Renal cortex interstitium (tissue), 11 donors: ENCODE measurements around the gene GRB10. TPM values are rescaled to one million over a fixed set of nuclear protein-coding genes. Genes with fewer than 3 reads are reported as not detected.

Experiments used
- DNase-seq, 11 donors: peaks; one replicate each; pipeline ENCODE4 v3.0.0-alpha.2; 2013; ENCODE audit warnings: low read depth in 9 of 11, low spot score in 4 of 11; ENCODE audit errors: extremely low read depth in 1 of 11
- polyA plus RNA-seq, 3 donors: library from polyadenylated mRNA; unstranded; fragments of 120-200 nt; gene quantifications; one replicate each; pipeline ENCODE4 v1.2.1, GENCODE V29; 2013; ENCODE audit not compliant: insufficient read length in 3 of 3

The GRB10 gene
- polyA plus RNA-seq, 3 donors: 33.6 to 43.5 (median 38.9) TPM

DNA sequence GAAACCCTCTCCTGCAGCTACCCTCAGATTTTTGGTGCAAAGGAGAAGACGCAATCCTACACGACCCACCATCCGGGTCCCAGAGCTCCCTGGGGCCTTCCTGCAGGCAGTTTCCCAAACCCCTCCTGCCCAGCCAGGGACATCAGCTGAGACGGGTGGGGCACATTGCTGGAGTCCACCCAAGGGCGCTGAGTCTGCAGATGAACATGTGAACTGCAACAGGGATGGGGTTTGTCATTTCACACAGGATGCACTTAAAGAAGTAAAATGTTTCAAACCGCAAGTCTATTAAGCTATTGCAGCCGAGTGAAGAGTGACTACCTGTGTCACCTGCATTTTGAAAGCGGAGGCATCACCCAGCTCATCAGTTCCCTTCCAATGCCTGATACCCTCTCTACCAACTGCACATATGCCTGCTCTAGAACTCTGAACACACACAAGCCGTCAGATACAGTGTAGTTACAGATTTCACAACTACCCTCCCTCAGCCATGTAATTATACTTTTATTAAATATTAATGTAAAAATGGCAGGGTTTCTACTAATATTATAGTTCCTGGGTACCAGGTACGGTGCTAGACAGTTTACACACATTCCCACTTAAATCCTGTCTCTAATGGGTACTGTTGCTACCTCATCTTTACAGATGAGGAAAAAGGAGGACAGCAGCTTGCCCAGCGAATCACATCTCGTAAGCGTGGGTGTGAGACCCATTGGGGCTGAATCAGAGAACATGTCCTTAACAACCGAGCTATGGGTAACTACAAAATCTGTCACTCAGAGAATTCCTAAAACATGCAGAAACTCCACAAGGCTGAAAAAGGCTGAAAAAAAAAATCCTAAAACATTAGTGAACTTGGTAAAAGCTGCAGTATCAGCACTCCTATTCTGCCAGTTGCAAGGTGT is 71.2 kb downstream of the GRB10 start:
- no peak for DNase-seq

DNA sequence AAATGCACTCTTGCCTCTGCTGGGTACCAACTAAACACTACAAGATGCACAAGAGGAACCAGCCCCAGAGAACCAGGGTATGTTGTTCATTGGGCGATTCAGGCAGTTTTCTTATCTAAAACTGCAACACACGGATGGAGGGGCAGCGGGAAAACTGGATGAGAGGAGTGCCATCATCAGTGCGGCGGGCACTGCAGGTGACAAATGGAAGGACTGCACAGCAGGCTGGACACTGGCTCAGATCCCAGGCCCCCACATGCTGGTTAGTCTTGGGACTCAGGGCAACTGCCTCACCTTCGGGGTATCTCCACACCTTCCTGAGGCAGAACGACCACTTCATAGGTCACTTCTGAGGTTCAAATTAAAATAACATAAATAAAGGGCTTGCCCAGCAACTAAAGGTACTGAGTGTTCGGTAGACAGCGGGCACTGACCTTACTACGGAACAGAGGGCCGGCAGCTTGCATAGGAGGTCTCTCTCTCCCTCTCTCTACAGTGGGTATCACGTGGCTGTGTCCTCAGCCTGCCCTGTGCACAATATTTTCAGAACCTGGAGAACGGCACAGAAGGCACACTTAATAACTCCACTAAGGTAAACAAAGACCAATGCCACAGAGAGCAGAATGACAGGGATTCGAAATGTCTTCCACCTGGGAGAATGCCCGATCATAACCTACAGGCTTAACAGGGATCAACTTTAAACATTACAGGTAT is 72.1 kb downstream of the GRB10 start:
- DNase-seq: no peak

DNA sequence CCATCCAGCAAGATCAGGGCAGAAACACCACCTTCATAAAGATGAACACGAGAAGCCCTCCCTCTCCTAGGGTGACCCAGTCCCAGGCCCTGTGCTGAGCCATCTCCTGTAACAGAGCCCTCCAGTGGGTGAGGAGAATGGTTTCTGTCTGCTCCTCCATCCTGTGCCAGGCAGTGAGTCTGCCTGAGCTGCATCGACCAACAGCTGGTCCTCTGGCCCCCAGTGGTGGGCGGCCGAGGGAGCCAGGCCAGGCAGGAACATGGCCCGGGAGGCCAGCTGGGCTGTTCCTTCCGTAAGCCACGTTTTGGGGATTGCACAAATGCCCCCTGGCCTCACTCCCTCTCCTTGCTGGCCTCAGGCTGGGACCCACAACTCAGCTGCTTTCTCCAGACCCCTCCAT is 73.5 kb downstream of the GRB10 start:
- DNase-seq: no peak

DNA sequence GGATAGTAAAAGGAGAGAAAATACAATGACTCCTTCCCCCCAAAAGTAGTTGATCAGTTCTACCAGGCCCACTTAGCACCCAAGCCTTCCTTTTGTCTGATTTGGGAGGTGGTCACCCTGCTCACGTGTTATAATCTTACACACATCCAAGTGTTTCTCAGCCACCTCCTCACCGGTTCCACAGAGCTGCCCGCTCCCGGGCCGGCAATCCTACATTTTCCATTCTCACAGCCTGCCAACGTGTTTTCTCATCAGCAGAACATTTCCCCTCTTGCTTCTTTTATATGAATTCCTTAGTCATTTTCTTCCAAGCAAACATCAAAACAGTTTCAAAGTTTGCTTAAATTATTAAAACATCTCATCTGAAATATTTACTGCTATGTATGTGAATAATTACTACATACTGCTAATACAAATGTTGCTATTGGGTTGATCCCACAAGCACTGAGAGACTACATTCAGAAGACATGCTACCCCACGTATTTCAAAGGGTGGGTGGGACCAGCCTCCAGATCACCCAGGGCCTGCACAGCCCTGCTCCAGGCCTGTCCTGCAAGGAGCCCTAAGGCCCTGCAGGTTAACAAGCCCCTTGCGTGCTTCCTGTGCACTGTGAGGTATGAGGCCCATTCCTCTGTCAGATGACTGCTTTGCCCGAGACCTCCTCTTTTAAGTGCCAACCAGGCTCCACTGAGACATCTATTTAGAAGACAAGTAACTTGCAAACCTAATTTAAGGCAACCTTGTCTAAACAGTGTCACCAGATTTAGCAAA is 75.3 kb downstream of the GRB10 start:
- DNase-seq: no peak

DNA sequence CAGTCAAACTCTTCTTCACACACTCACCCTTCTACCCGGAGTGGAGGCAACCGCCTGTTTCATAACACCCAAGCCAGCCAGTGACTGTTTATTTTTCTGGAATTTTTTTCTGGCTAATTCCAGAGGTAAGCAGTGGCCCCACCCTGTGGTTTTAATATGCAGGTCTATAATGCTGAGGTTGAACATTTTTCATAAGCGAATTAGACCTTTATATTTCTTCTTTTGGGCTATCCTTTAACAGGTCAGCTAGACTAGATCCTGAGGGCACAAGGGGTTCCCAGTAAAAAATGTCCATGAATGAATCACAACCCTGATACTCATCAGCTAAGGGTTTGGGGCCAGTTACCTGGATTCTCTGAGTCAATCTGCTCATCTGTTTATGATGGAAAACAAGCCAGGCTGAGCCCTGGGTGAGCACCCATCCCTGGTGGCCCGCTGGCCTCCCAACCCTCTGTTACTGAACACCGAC is 76.2 kb downstream of the GRB10 start:
- DNase-seq: no peak

DNA sequence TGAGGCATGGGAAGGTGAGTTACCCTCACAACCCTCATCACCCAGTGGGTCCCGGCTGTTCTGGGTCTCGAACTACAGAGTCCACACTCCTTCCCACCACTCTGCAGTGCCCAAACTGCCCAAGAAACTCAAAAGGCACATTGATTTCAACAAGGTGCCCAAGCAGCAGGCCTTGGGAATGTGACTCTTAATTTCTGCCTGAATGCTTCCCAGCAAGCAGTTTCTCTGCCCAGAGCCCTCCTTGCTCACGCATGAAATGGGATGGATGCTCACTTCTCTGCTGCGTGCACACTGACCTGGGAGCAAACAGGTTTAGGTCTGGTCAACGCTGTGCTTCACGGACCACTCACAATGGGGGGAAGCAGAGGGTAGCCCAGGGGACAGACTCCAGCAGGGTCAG is 77.9 kb downstream of the GRB10 start:
- no peak for DNase-seq

DNA sequence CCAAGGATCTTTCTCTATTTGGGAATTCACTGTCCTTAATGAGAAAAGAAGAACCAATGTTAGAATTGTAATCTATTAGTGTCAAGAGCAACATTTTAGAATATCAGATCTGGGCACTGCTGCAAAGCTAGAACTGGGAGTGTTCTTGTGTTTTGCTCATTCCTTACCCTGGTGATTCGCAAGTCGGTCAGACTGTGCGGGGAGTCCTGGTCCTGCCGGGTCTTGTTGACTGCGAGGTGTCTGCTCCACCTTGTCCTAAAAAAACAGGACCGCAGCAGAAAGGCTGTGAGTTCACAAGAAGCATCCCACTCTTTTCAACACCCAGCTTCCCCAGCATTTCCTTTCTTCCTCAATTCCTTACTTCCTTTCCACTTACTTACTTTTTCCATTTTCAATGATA is 79.0 kb downstream of the GRB10 start:
- no peak for DNase-seq

DNA sequence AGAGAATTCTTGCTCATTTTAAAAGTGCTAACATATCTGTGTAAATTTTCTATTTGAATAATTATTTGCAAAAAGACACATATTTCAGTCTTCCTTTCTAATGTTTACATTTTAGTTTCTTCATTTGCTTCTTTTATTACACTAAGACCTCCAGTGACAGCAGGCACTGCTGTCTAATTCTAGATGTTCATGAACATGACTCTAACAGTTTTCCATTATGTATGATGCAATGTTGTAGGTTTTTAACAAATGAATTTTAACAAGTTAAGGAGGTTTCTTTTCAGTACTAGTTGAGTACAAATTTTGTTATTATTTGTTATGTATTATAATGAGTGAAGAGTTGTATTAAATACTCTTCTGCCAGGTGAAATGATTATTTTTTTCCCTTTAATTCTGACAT is 83.6 kb downstream of the GRB10 start:
- DNase-seq: no peak

DNA sequence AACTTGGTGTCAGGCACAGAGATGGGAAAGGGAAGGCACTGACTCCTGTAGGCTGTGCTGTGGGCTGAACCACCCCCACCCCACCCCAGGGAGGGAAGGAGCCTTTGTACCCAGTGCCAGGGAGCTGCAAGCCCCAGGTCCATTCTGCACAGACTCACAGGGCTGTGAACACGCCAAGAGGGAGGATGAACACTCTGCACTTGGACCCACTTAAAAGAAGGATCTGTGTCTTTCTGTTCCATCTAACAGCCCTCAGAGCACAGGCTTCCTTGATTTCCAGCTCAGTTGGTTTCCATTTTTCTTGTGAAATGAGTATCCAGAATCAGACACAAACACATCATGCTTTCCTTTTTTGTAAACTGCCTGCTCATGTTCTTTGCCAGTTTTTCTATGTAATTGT is 84.9 kb downstream of the GRB10 start:
- DNase-seq: no peak

DNA sequence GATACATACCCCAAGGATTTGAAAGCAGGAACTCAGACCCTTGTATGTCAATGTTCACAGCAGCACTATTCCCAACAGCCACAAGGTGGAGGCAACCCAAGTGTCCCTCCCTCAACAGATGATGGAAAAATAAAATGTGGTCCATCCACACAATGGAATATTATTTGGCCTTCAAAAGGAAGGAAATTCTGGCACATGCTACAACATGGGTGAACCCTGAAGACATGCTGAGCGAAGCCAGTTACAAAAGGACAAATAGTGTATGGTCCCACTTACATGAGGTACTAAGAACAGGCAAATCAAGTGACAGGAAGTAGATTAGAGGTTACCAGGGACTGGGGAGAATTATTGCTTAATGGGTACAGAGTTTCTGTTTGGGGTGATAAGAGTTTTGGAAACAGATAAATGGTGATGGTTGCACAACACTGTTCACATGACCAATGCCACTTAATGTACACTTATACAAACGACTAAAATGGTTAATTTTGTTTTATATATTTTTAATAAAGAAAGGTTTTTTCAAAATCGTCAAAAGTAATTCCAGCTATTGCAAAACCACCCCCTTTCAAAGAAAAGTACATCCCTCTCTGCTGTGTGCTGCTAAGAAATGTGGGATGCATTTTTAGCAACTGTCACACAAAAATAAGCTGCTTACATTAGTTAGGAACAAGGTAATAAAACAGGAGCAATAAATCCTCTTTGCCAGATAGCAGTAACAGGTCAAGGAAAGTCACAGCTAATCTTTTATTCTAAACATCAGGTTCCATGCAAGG is 85.7 kb downstream of the GRB10 start:
- DNase-seq: no peak

DNA sequence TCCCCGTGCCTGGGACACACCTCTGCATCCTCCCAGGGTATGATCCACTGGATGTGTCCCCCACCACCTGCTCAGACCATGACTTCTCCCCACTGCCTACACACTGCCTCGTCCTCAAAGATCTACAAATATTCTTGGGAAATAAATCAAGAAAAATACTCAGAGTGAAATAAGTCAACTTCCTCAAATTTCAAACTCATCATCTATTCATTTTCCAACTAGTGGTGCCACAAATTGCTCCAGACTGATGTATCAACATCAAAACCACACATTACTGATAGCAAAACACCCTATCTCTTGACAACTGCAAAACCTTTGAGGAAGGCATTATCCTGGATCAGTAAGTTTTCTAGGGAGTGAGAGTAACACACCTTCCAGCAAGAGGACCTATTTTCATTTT is 87.7 kb downstream of the GRB10 start:
- no peak for DNase-seq

DNA sequence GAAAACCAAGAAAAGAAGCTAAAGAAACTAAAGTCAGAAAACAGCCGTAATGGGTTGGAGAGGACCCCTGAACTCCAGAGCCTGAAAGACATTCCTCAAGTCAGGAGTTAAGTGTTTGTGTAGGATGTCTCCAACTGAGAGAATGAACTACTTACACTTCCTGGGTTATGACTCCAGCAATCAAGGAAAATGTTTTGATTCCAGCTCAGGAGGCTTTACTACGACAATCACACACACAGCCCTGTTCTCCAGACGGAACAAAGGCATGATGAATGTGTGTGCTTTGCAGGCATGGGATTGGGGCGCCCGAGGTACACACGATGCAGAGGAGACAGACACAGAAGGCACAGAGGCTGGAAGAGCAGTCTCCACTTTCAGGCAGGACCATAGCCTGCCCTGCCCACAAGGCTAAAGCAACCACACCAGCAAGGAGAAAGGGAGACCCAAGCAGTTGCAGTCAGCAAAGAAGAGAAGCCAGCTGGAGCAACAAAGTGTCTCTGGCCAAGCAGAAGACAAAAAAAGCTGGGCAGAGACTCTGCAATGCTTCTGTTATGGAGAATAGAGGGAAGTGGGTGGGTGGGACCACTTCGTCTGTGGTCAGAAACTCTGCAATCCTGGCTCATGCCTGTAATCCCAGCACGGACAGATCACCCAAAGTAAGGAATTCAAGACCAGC is 89.1 kb downstream of the GRB10 start:
- DNase-seq: no peak

DNA sequence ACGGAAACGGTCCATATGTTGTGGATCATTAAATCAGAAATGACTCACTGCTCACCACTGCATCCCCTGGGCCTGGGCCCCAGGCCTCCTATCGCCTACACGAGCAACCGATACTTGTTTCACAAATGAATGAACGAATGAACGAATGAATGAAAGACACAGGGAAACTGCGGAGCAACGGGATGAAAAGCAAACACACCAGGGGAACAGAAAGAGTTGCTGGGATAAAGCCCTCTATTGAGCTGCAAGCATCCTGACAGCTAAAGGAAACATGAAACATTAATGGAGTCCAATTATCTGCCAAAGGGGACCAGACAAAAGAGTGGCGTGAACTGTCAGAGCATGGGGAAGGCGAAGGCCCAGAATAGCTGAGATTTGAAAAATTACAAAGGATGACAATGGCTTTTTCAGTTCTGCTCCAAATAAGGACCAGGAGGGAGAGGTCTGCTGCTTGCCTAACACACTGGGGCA is 92.1 kb downstream of the GRB10 start:
- no peak for DNase-seq

DNA sequence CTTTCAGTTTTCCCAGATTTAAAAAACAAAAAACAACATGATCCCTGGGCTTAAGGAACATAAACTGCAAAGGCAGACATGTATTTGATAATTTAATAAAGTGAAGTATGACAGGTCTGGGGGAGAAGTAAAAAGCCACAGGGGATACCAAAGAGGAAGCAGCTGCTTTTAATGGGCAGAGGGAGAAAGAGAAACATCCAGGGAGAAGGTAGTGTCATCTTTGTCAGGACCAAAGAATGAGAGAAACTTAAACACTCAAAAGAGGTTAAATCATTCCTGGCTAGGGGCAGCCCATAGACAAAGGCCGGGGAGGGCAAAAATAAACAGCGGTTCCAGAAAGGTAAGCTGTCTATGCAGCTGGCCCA is 94.5 kb downstream of the GRB10 start:
- no peak for DNase-seq

DNA sequence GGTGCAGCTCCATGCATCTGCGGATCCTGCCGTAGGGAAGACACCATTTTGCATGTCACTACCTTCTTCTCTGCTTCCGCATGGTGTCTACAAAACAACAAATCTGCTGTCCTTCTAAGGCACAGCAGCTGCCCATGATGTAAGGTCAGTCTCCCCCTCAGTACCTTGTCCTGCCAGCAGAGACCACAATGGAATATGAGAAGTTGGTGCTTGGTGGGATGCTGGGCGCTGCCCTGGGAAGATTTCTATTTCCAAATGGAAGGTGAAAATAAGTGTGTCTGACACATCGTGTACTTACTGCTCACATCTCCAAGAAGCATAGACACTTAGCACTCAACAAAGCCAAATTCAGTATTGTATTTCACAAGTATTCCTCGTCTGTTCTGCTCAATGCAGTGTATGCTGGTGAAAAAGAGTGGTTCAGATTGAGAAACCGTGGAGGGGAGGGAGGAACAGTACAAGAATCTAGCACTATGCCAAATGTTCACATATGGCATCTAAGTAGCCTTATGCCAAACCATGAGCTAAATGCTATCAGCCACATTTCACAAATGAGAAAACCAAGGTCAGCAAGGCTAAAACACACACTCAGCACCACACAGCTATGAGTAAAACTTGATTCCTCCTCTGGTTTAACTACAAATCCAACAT is 95.0 kb downstream of the GRB10 start:
- no peak for DNase-seq

DNA sequence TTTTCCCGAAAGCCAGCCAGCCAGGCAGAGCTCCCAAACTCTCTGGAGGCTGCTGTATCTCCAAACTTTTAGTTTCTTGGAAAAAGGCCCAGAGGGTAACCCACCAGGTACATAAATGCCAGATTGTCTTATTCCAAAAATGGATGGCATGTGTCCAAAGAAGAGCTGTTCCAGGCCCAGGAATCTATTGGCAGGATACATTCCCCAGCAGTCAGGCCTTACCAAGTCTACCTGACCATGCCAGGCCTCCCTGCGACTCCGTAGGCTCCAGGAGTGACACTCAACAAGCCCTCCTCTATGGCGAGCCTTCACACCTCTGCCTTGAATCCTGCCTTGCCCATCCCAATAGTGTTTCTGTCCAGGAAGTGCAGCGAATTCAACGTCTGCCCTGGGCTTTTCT is 95.6 kb downstream of the GRB10 start:
- no peak for DNase-seq

DNA sequence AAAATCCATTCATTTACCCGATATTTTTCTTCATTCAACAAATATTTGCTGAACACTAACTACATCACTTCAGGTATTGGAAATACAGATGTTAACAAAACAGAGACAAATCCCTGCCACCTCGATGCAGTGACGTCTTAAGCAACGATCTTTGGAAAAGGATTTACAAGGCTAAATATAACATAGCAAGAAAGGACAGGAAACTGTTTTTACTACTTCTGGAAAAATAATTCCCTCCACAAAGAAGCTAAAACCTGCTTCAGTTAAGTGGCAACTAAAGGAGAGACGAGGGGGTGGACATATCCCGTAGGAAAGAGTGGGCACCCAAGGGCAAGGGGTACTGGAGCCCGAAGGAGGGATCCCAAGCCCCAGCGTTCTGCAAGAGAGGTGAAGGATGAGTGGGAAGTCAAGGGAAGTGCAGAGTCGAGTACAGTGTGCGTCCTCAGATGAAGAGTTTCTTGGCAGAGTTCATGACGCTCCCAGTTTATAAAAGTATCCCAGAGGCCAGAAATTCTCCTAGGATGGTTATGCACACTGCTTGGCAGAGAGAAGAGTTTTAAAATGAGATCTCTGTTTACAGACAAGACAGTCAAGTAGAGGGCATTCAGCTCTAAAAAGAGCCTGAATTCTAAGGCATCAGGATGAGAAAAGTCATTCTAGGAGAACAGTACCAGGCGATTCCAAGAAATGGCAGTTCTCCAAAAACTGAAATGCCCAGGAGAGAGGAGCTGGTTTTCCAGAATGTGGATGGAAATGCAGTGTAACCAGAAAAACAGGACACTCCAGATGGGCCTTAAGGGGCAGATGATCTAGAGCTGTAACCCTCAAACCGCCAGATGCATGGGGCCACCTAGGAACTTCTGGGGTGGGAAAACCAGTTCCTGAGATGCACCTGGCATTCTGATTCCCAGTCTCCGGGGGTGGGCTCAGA is 97.3 kb downstream of the GRB10 start:
- DNase-seq: no peak
